AG04449 (cell line): ENCODE data around the gene UBR1.

ENCODE experiments used
- CTCF ChIA-PET: fragments of 350-600 bp; formaldehyde crosslinking; extraction: SDS; loops from one replicate; lab custom pipeline; 2021; ENCODE audit warnings: antibody characterized with exemption; lab: Yijun Ruan, JAX
- POLR2A ChIA-PET: fragments of 400-600, 350-600 bp; formaldehyde crosslinking; extraction: SDS; loops from one replicate; lab custom pipeline; 2020; ENCODE audit warnings: antibody characterized with exemption, inconsistent platforms; lab: Yijun Ruan, JAX
- DNase-seq: peaks from one replicate; pipeline ENCODE4 v3.0.0-alpha.2; 2010; ENCODE audit warnings: low read depth, low spot score
- H3K4me3 ChIP-seq: 2 replicates; pipeline ENCODE4 v1.5.1; 2011; ENCODE audit warnings: low read depth, mild to moderate bottlenecking, control low read depth, low read length
- CTCF ChIP-seq: IDR thresholded peaks from one replicate; pipeline ENCODE4 v1.5.1; 2011; ENCODE audit warnings: mild to moderate bottlenecking, moderate library complexity, low read length, control low read depth, inconsistent platforms; ENCODE audit not compliant: insufficient read depth; ENCODE audit errors: missing control alignments

Gene UBR1

DNA sequence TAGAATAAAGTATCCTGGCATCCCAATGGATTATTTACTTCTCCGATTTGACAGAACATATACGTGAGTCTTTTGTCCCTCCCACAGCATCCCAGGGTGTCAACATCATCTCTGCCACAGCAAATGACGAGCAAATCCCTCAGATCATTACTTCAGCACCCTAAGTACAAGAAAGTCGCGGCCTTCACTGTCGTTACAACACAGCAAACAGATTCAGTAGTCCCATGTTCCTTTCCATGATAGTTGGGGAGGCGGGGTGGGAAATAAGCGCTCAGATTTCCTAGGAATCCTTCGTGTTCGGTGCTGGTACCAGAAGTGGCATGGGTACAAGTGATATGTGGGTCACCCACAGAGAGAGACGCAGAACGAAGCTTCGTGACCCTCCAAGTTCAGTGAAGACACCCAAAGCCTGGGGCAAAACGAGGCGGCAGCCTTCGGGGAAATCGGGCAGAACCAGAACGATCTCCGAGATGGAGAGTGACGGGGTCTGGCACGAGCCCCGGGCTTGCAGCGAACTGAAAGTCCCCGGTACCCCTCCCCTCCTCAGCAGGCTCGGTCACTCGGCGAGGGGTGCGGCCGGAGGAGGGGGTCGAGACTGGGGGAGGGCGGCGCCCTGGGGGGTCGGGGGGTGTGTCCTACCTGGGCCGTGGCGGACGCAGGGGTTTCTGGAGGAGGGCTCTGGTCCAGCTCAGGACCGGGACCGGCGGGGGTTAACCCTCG is 185.9 kb downstream of the UBR1 start:
- POLR2A ChIA-PET = no interaction called here
- no peak for DNase-seq
- CTCF ChIA-PET = no interaction called here
- peak overlapping the region; percentile 75 for H3K4me3 ChIP-seq
- TF ChIP-seq CTCF = no peak

GRCh38 chr15:42919308-42919707 is 186.5 kb downstream of the UBR1 start:
- DNase-seq = no peak
- CTCF ChIA-PET = interaction anchor here (2.9 kb wide), 1 partner anchor 9 kb away, joined by 10 read pairs; no protein-coding TSS in a partner anchor
- POLR2A ChIA-PET = no interaction called here
- H3K4me3 ChIP-seq = peak overlapping the region; percentile 75
- no peak for TF ChIP-seq CTCF

GRCh38 chr15:42918047-42918446 is 187.8 kb downstream of the UBR1 start:
- POLR2A ChIA-PET = no interaction called here
- CTCF ChIA-PET = interaction anchor here (2.9 kb wide), 1 partner anchor 10 kb away, joined by 10 read pairs; no protein-coding TSS in a partner anchor
- H3K4me3 ChIP-seq = no peak overlapping the region
- no peak for TF ChIP-seq CTCF
- no peak for DNase-seq

- no peak for TF ChIP-seq CTCF
- ChIA-PET CTCF (interaction anchor here (1.4 kb wide), 1 partner anchor 11 kb away, joined by 12 read pairs; no protein-coding TSS in a partner anchor), POLR2A (no interaction called here)
- no peak for DNase-seq
- H3K4me3 ChIP-seq = no peak overlapping the region
Measured at GRCh38 chr15:42915654-42916315, 190.1 kb downstream of the UBR1 start.

DNA sequence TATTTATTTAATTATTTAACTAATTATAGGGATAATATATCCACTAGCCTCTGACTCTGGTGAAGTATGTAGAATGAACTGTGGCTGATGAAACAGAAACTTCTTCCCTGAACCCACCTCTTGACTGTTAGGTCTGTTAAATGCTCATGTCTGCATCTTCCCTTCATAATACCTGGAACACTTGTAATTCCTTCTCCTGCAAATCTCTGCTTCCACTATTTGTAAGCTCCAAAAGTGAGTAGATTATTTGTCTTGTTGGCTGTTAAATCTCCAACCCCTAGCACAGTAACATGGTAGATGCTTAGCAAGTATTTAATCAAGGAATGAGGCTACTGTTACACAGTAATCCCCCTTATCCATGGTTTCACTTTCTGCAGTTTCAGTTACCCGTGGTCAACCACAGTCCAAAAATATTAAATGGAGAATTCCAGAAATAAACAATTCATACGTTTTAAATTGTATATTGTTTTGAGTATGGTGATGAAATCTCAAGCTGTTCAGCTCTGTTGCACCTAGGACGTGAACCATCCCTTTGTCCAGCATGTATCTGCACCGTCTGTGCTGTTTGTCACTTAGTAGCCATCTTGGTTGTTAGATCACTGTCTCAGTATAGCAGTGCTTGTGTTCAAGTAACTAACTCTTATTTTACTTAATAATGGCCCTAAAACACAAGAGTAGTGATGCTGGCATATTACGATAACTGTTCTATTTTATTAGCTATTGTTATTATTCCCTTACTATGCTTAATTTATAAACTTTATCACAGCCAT is 190.9 kb downstream of the UBR1 start:
- DNase-seq = no peak
- CTCF ChIA-PET = interaction anchor here (1.4 kb wide), 1 partner anchor 12 kb away, joined by 12 read pairs; no protein-coding TSS in a partner anchor
- H3K4me3 ChIP-seq = no peak overlapping the region

More for the DNA sequence above, 190.9 kb downstream of the UBR1 start:
- POLR2A ChIA-PET = no interaction called here
- no peak for TF ChIP-seq CTCF
